Keratinocyte (primary cell): Measurements from ENCODE around the gene ZNF280D. TPM values are rescaled to one million over a fixed set of nuclear protein-coding genes. Genes with fewer than 3 reads are reported as not detected.

Experiments
- DNase-seq: peaks from one replicate; pipeline ENCODE4 v3.0.0-alpha.2; 2011; ENCODE audit warnings: low read depth, missing footprints, low spot score
- FAIRE-seq: peaks from 2 replicates; lab custom pipeline; 2011; peaks lifted over from hg19 to GRCh38; lab: Jason Lieb, UNC
- H2AFZ ChIP-seq: 2 replicates; pipeline ENCODE4 v1.6.0; 2012; ENCODE audit warnings: low read length, control low read depth, inconsistent platforms; ENCODE audit not compliant: control insufficient read depth
- H3K27ac ChIP-seq: 2 replicates; pipeline ENCODE4 v1.5.1; 2011; ENCODE audit warnings: low read length; ENCODE audit not compliant: control insufficient read depth, insufficient read depth
- H3K27me3 ChIP-seq: 3 replicates; pipeline ENCODE4 v1.6.0; 2011; ENCODE audit warnings: low read length; ENCODE audit not compliant: control insufficient read depth, insufficient read depth; ENCODE audit errors: extremely low read depth
- H3K36me3 ChIP-seq, 2 experiments: 2 replicates in 1 of 2; 3 replicates in 1 of 2; pipeline ENCODE4 v1.5.1; 2011; ENCODE audit warnings: low read length in 2 of 2, mild to moderate bottlenecking in 1 of 2; ENCODE audit not compliant: control insufficient read depth in 2 of 2, insufficient read depth in 2 of 2; ENCODE audit errors: extremely low read depth in 1 of 2
- H3K4me1 ChIP-seq: 3 replicates; pipeline ENCODE4 v1.5.1; 2011; ENCODE audit warnings: low read length; ENCODE audit not compliant: control insufficient read depth, insufficient read depth; ENCODE audit errors: extremely low read depth
- H3K4me2 ChIP-seq: 3 replicates; pipeline ENCODE4 v1.6.0; 2011; ENCODE audit warnings: low read depth, low read length; ENCODE audit not compliant: control insufficient read depth, insufficient read depth; ENCODE audit errors: extremely low read depth
- H3K4me3 ChIP-seq, 3 experiments: fragments of 200-600 bp in 1 of 3; sonication (generic) in 1 of 3; 2 replicates in 2 of 3; 3 replicates in 1 of 3; pipeline ENCODE4 v1.5.1; 2011 to 2016; ENCODE audit warnings: low read length in 3 of 3, mild to moderate bottlenecking in 3 of 3, control low read depth in 2 of 3, inconsistent platforms in 1 of 3, low read depth in 1 of 3, mixed read lengths in 1 of 3, mixed run types in 1 of 3, moderate library complexity in 1 of 3; ENCODE audit not compliant: control insufficient read depth in 2 of 3, insufficient read depth in 2 of 3; ENCODE audit errors: extremely low read depth in 1 of 3
- H3K79me2 ChIP-seq: 2 replicates; pipeline ENCODE4 v1.6.0; 2012; ENCODE audit warnings: low read length; ENCODE audit not compliant: control insufficient read depth, insufficient read depth
- H3K9ac ChIP-seq: 3 replicates; pipeline ENCODE4 v1.6.0; 2011; ENCODE audit warnings: low read length; ENCODE audit not compliant: control insufficient read depth, insufficient read depth; ENCODE audit errors: extremely low read depth
- H3K9me1 ChIP-seq: 3 replicates; pipeline ENCODE4 v1.6.0; 2011; ENCODE audit warnings: low read length; ENCODE audit not compliant: control insufficient read depth, insufficient read depth; ENCODE audit errors: extremely low read depth
- H3K9me3 ChIP-seq: 2 replicates; pipeline ENCODE4 v1.5.1; 2012; ENCODE audit warnings: low read depth, low read length; ENCODE audit not compliant: control insufficient read depth
- H4K20me1 ChIP-seq: 3 replicates; pipeline ENCODE4 v1.6.0; 2011; ENCODE audit warnings: low read length; ENCODE audit not compliant: control insufficient read depth, insufficient read depth; ENCODE audit errors: extremely low read depth
- EZH2 ChIP-seq: IDR thresholded peaks from one replicate; pipeline ENCODE4 v1.6.1; 2012; ENCODE audit warnings: inconsistent platforms, mild to moderate bottlenecking, low read length, moderate library complexity
- dilution Hi-C: fragments of 300-500 bp; cut with MboI; formaldehyde crosslinking; loops from one replicate; pipeline ENCODE4 v1.7.0; 2020; ENCODE audit warnings: low sequenced_read_pairs; ENCODE audit not compliant: extremely low pct_ligation_motif_present
- polyA plus RNA-seq, 5 experiments: library from polyadenylated mRNA; depleted of rRNA in 3 of 5; stranded (reverse) in 3 of 5; stranded (forward) in 1 of 5; unstranded in 1 of 5; fragments of >200 nt; gene quantifications; 1 replicate in 1 of 5; 2 replicates in 3 of 5; 3 replicates in 1 of 5; pipeline versions ENCODE4 v1.2.1 to v1.2.3, GENCODE V29; 2011 to 2012; ENCODE audit warnings: missing spikeins in 2 of 5, low read depth in 1 of 5, low replicate concordance in 1 of 5
- TF ChIP-seq, protein P1 (sequence below), 3 experiments: IDR thresholded peaks in 1 of 3; conservative IDR thresholded peaks in 1 of 3; optimal IDR thresholded peaks in 1 of 3; 2 replicates in 2 of 3; 3 replicates in 1 of 3; pipeline versions ENCODE3 to v1.5.1; 2011; ENCODE audit warnings: low read length in 3 of 3, mild to moderate bottlenecking in 3 of 3, moderate library complexity in 2 of 3, control low read depth in 1 of 3, inconsistent platforms in 1 of 3; ENCODE audit not compliant: insufficient read depth in 2 of 3; ENCODE audit errors: extremely low read depth in 1 of 3

The ZNF280D gene
- polyA plus RNA-seq, 1 donor (not counting 4 experiments of a cell fraction or from before 2014, with no cell fraction given) = 8.7 TPM

DNA sequence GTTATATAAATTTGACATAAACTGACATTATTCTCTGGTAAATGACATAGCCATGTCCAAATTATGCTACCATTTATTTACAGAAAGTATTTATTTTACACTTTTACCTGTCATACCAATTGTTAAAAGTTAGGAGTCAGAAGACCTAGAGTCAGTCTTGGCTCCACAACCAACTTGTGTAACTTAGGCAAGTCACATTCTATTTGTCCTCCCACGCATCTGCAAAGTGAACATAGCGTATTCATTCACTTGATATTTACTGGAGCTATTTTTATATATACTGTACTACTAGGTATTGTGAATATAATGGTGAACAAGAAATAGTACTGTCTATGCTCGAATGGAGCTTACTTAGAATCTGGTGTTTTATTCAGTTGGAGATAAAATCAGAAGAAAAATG, 78.7 kb downstream of the ZNF280D start:
- H3K27ac ChIP-seq = no peak overlapping the region
- peaks cover 0 to 3% of the 10 kb centered on the region in 2 experiments for H3K36me3 ChIP-seq
- H3K9ac ChIP-seq = no peak overlapping the region
- no peaks in the 10 kb centered on the region for H3K9me3 ChIP-seq
- no peak overlapping the region for H2AFZ ChIP-seq
- H3K4me3 ChIP-seq = no peak overlapping the region
- H3K79me2 ChIP-seq = no peaks in the 10 kb centered on the region
- DNase-seq = no peak
- H4K20me1 ChIP-seq = no peaks in the 10 kb centered on the region
- dilution Hi-C loops = no loop called here
- no peak overlapping the region for H3K4me2 ChIP-seq
- no peaks in the 10 kb centered on the region for H3K4me1 ChIP-seq
- no peaks in the 10 kb centered on the region for H3K9me1 ChIP-seq
- FAIRE-seq = no peak
- H3K27me3 ChIP-seq = no peaks in the 10 kb centered on the region
- no peak for TF ChIP-seq EZH2
- TF ChIP-seq, protein P1, sequence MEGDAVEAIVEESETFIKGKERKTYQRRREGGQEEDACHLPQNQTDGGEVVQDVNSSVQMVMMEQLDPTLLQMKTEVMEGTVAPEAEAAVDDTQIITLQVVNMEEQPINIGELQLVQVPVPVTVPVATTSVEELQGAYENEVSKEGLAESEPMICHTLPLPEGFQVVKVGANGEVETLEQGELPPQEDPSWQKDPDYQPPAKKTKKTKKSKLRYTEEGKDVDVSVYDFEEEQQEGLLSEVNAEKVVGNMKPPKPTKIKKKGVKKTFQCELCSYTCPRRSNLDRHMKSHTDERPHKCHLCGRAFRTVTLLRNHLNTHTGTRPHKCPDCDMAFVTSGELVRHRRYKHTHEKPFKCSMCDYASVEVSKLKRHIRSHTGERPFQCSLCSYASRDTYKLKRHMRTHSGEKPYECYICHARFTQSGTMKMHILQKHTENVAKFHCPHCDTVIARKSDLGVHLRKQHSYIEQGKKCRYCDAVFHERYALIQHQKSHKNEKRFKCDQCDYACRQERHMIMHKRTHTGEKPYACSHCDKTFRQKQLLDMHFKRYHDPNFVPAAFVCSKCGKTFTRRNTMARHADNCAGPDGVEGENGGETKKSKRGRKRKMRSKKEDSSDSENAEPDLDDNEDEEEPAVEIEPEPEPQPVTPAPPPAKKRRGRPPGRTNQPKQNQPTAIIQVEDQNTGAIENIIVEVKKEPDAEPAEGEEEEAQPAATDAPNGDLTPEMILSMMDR (optimal IDR thresholded peaks at IDR 0.05 in 1 of 3, IDR thresholded peaks at IDR 0.05 in 1 of 3, conservative IDR thresholded peaks at IDR 0.05 in 1 of 3; ENCODE audit: extremely low read depth in 1 of 3, insufficient read depth in 2 of 3, low read length in 3 of 3) = no peak

DNA sequence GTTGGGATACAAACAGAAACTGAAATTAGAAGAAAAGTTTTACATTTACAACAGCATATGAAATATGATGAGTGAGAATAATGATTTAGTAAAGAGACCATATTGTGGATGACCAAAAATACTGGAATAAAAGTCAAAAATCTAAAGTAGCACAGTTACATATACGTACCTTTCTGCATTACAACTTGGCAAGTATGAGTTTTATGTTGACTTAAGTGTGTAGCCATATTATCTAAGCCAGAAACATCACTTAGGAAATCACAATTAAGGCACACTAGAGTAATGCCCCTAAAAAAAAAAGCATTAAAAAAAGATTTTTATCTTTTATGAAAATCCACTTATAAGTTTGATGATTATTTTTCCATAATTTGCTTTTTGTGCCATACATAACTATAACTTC, 79.1 kb downstream of the ZNF280D start:
- Histone ChIP-seq H3K4me3 (no peak overlapping the region), H3K9me3 (no peaks in the 10 kb centered on the region), H3K9ac (no peak overlapping the region), H2AFZ (no peak overlapping the region), H3K4me2 (no peak overlapping the region), H3K36me3 (peaks cover 0 to 3% of the 10 kb centered on the region in 2 experiments), H4K20me1 (no peaks in the 10 kb centered on the region), H3K79me2 (no peaks in the 10 kb centered on the region), H3K27me3 (no peaks in the 10 kb centered on the region), H3K9me1 (no peaks in the 10 kb centered on the region), H3K4me1 (no peaks in the 10 kb centered on the region), H3K27ac (no peak overlapping the region)
- DNase-seq = no peak
- TF ChIP-seq EZH2 = no peak
- TF ChIP-seq, protein P1 (optimal IDR thresholded peaks at IDR 0.05 in 1 of 3, IDR thresholded peaks at IDR 0.05 in 1 of 3, conservative IDR thresholded peaks at IDR 0.05 in 1 of 3; ENCODE audit: extremely low read depth in 1 of 3, insufficient read depth in 2 of 3, low read length in 3 of 3) = no peak
- dilution Hi-C loops = no loop called here
- no peak for FAIRE-seq
